Measurements from ENCODE around the gene PSAPL1. TPM values are rescaled to one million over a fixed set of nuclear protein-coding genes. Genes with fewer than 3 reads are reported as not detected.

Gene PSAPL1
- 0.05 TPM for total RNA-seq
- not detected for polyA plus RNA-seq

- Histone ChIP-seq H3K4me3 (ENCODE audit: low read depth, low read length) (no peak within 1 kb of the TSS), H3K27ac (ENCODE audit: low read depth) (no peak within 1 kb of the TSS), H3K4me1 (ENCODE audit: insufficient read depth) (no peaks in the 10 kb centered on the region), H3K36me3 (ENCODE audit: insufficient read depth) (no peaks in the 10 kb centered on the region)
- no peak for DNase-seq (ENCODE audit: extremely low spot score)
- 21% methylated on average over 7 of the region's 7 CpGs for WGBS
Observed at GRCh38 chr4:7434766-7435150, at the start of gene PSAPL1. Gene PSAPL1 (minus strand): TSS chr4:7434930. CDS start chr4:7434879, 51 bp downstream.

DNA sequence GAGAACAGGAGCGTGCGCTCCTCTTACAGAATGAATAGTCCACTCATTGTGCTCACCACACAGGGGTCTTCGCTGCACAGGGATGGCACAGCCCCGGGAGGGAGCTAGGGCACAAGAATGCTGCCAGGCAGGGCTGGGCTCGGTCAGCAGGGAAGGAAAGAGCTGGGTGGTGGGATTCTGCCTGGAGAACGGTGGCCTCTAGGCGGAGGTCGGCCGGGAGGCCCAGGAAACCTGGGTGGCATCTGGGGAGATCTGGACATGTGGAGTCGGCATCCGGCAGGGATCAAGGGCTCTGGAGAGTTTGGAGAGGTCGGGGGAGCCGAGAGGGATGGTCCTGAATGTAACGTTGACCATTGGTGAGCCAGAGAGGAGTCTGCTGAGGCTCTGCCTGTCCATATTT is 46.5 kb upstream of the PSAPL1 start:
- Histone ChIP-seq H3K36me3 (ENCODE audit: insufficient read depth) (no peaks in the 10 kb centered on the region), H3K27ac (ENCODE audit: low read depth) (no peak overlapping the region), H3K4me1 (ENCODE audit: insufficient read depth) (no peaks in the 10 kb centered on the region), H3K4me3 (ENCODE audit: low read depth, low read length) (no peak overlapping the region)
- WGBS, result 92% methylated on average over 14 of the region's 14 CpGs
- DNase-seq (ENCODE audit: extremely low spot score), result no peak

DNA sequence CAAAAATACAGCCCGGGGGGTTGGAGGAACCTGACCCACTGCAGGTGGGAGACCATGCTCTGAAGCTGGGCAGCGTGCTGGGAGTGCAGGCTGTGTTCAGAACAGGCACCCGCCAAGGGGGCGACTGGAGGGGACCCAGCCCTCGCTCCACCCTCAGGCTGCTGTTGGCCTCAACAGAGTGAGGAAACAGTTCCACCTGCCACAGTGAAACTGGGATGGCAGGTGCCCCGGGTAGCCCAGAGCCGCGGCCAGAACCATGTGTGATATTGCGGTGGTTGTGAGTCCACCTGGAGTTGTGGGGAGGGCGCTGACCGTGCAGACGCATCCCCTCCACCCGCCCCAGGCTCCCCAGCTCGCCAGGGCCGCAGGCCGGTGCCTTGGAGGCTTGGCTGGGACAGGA is 45.7 kb upstream of the PSAPL1 start:
- Histone ChIP-seq H3K36me3 (ENCODE audit: insufficient read depth) (no peaks in the 10 kb centered on the region), H3K4me3 (ENCODE audit: low read depth, low read length) (no peak overlapping the region), H3K4me1 (ENCODE audit: insufficient read depth) (no peaks in the 10 kb centered on the region), H3K27ac (ENCODE audit: low read depth) (no peak overlapping the region)
- DNase-seq (ENCODE audit: extremely low spot score), result no peak
- 92% methylated on average over 16 of the region's 16 CpGs for WGBS

DNA sequence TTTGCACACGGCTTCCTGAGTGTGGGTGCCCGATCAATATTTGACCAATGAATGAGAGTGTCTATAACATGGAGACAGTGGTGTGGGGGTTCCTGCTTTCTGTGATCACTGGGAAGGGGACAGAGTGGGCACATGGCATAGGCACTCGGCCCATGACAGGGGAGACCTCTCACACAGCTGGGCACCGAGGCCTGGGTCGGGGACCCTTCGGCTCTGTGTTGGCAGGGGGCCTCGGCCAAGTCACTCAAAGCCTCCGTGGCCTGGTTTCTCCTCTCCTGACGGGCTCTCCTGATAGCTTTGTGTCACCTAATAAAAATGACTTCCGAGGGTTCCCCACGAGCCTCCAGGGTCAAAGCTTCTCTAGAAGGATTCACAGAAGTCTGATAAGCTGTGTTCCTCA is 43.9 kb upstream of the PSAPL1 start:
- Histone ChIP-seq H3K4me3 (ENCODE audit: low read depth, low read length) (no peak overlapping the region), H3K27ac (ENCODE audit: low read depth) (no peak overlapping the region), H3K36me3 (ENCODE audit: insufficient read depth) (no peaks in the 10 kb centered on the region), H3K4me1 (ENCODE audit: insufficient read depth) (no peaks in the 10 kb centered on the region)
- no peak for DNase-seq (ENCODE audit: extremely low spot score)
- 82% methylated on average over 11 of the region's 11 CpGs for WGBS

GRCh38 chr4:7477695-7478094 is 43.0 kb upstream of the PSAPL1 start:
- Histone ChIP-seq H3K4me1 (ENCODE audit: insufficient read depth) (no peaks in the 10 kb centered on the region), H3K27ac (ENCODE audit: low read depth) (no peak overlapping the region), H3K36me3 (ENCODE audit: insufficient read depth) (no peaks in the 10 kb centered on the region), H3K4me3 (ENCODE audit: low read depth, low read length) (no peak overlapping the region)
- no peak for DNase-seq (ENCODE audit: extremely low spot score)
- WGBS, result 93% methylated on average over 7 of the region's 7 CpGs

DNA sequence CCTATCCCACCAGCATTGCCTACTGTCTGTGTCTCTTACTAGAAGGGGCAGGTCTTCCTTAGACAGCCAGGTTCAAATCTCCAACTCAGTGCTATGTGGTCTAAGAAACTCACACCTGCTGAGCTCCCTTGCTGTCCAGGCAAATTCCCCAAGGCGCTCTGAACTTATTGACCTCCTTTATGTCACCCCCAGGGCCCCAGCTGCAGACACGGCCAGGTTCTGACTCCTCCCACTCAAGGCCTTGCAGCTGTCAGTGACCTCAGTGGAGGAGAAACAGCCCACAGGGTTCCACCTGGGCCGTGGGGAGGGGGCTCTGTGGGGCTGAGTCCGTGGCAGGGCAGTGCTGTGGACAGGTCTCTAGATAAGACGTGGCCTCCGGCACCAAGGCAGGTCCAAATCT is 42.1 kb upstream of the PSAPL1 start:
- Histone ChIP-seq H3K36me3 (ENCODE audit: insufficient read depth) (no peaks in the 10 kb centered on the region), H3K4me1 (ENCODE audit: insufficient read depth) (no peaks in the 10 kb centered on the region), H3K27ac (ENCODE audit: low read depth) (no peak overlapping the region), H3K4me3 (ENCODE audit: low read depth, low read length) (no peak overlapping the region)
- WGBS, result 78% methylated on average over 6 of the region's 6 CpGs
- DNase-seq (ENCODE audit: extremely low spot score), result no peak

GRCh38 chr4:7475207-7475606 is 40.5 kb upstream of the PSAPL1 start:
- H3K27ac ChIP-seq (ENCODE audit: low read depth), result no peak overlapping the region
- H3K4me1 ChIP-seq (ENCODE audit: insufficient read depth), result no peaks in the 10 kb centered on the region
- DNase-seq (ENCODE audit: extremely low spot score), result no peak
- no peaks in the 10 kb centered on the region for H3K36me3 ChIP-seq (ENCODE audit: insufficient read depth)
- 90% methylated on average over 5 of the region's 5 CpGs for WGBS
- no peak overlapping the region for H3K4me3 ChIP-seq (ENCODE audit: low read depth, low read length)

DNA sequence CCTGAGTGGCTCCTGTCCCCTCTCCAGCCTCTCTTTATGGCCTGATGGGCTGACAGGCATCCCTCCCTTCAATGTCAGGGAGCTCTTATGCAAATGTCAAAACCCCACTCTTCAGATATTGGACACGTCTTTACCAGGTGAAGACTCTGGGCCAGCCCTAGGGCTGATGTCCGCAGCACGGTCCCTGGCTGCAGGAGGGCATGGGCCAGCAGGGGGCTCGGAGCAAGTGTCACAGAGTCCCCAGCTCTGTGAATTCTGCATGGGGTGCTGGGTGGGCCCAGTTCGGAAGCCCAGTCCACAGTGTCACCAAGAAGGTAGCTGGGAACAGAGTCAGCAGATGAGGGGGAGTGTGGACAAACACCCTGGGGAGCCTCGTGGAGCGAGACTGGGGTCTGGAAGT is 39.6 kb upstream of the PSAPL1 start:
- 77% methylated on average over 7 of the region's 7 CpGs for WGBS
- no peak for DNase-seq (ENCODE audit: extremely low spot score)
- Histone ChIP-seq H3K27ac (ENCODE audit: low read depth) (no peak overlapping the region), H3K4me3 (ENCODE audit: low read depth, low read length) (no peak overlapping the region), H3K4me1 (ENCODE audit: insufficient read depth) (no peaks in the 10 kb centered on the region), H3K36me3 (ENCODE audit: insufficient read depth) (no peaks in the 10 kb centered on the region)

DNA sequence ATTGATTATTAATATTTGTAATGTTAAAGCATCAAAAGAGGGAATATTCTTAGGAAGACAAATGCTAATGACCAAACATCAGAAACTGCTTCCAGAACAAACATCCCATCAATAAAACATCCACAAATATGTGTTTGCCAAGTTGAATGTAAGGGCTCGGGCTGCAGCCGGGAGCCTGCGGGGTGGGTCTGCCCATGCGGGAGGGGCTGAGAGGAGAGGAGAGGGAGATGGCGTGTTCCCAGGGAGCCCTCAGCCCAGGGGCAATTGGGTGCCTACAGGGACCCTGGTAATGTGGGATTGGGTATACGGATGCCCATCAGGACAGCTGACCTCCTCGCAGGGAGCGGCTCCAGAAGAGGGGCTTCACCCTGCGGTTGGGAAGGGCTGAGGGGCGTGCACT is 38.4 kb upstream of the PSAPL1 start:
- WGBS, result 73% methylated on average over 10 of the region's 10 CpGs

GRCh38 chr4:7472442-7473013 is 37.8 kb upstream of the PSAPL1 start:
- DNase-seq (ENCODE audit: extremely low spot score), result no peak
- WGBS, result 63% methylated on average over 19 of the region's 19 CpGs
- H3K4me3 ChIP-seq (ENCODE audit: low read depth, low read length), result no peak overlapping the region
- no peaks in the 10 kb centered on the region for H3K4me1 ChIP-seq (ENCODE audit: insufficient read depth)
- no peaks in the 10 kb centered on the region for H3K36me3 ChIP-seq (ENCODE audit: insufficient read depth)
- no peak overlapping the region for H3K27ac ChIP-seq (ENCODE audit: low read depth)

More for the DNA sequence above, 38.4 kb upstream of the PSAPL1 start:
- no peak overlapping the region for H3K27ac ChIP-seq (ENCODE audit: low read depth)
- H3K36me3 ChIP-seq (ENCODE audit: insufficient read depth), result no peaks in the 10 kb centered on the region
- no peak overlapping the region for H3K4me3 ChIP-seq (ENCODE audit: low read depth, low read length)
- no peaks in the 10 kb centered on the region for H3K4me1 ChIP-seq (ENCODE audit: insufficient read depth)
- no peak for DNase-seq (ENCODE audit: extremely low spot score)

- no peak for DNase-seq (ENCODE audit: extremely low spot score)
- H3K27ac ChIP-seq (ENCODE audit: low read depth), result no peak overlapping the region
- 95% methylated on average over 8 of the region's 8 CpGs for WGBS
- H3K36me3 ChIP-seq (ENCODE audit: insufficient read depth), result no peaks in the 10 kb centered on the region
- H3K4me3 ChIP-seq (ENCODE audit: low read depth, low read length), result no peak overlapping the region
- no peaks in the 10 kb centered on the region for H3K4me1 ChIP-seq (ENCODE audit: insufficient read depth)
Observed at GRCh38 chr4:7470522-7471128, 35.9 kb upstream of the PSAPL1 start.

GRCh38 chr4:7470111-7470510 is 35.4 kb upstream of the PSAPL1 start:
- no peaks in the 10 kb centered on the region for H3K36me3 ChIP-seq (ENCODE audit: insufficient read depth)
- WGBS, result 93% methylated on average over 3 of the region's 3 CpGs
- H3K27ac ChIP-seq (ENCODE audit: low read depth), result no peak overlapping the region
- no peak overlapping the region for H3K4me3 ChIP-seq (ENCODE audit: low read depth, low read length)
- DNase-seq (ENCODE audit: extremely low spot score), result no peak
- no peaks in the 10 kb centered on the region for H3K4me1 ChIP-seq (ENCODE audit: insufficient read depth)

GRCh38 chr4:7469023-7469422 is 34.3 kb upstream of the PSAPL1 start:
- 96% methylated on average over 4 of the region's 4 CpGs for WGBS
- no peak overlapping the region for H3K4me3 ChIP-seq (ENCODE audit: low read depth, low read length)
- DNase-seq (ENCODE audit: extremely low spot score), result no peak

GRCh38 chr4:7467471-7467870 is 32.7 kb upstream of the PSAPL1 start:
- DNase-seq (ENCODE audit: extremely low spot score), result no peak
- Histone ChIP-seq H3K4me1 (ENCODE audit: insufficient read depth) (no peaks in the 10 kb centered on the region), H3K27ac (ENCODE audit: low read depth) (no peak overlapping the region), H3K4me3 (ENCODE audit: low read depth, low read length) (no peak overlapping the region), H3K36me3 (ENCODE audit: insufficient read depth) (no peaks in the 10 kb centered on the region)
- WGBS, result 95% methylated on average over 7 of the region's 7 CpGs

More at GRCh38 chr4:7469023-7469422, 34.3 kb upstream of the PSAPL1 start:
- Histone ChIP-seq H3K4me1 (ENCODE audit: insufficient read depth) (no peaks in the 10 kb centered on the region), H3K27ac (ENCODE audit: low read depth) (no peak overlapping the region), H3K36me3 (ENCODE audit: insufficient read depth) (no peaks in the 10 kb centered on the region)

Data from urinary bladder (tissue), 4 donors.